Stomach (tissue), 4 donors: Measurements from ENCODE around the gene RBM23.

Source experiments
- POLR2A ChIP-seq, 4 donors: fragments of 450-650 bp; IDR thresholded peaks; one replicate each; pipeline ENCODE4 v1.6.1; 2016; ENCODE audit warnings: antibody characterized with exemption in 4 of 4, control low read depth in 2 of 4, mild to moderate bottlenecking in 1 of 4, moderate library complexity in 1 of 4
- POLR2AphosphoS5 ChIP-seq, 3 donors: sonication (generic); formaldehyde crosslinking; IDR thresholded peaks; one replicate each; pipeline ENCODE4 v1.6.1; 2016; ENCODE audit warnings: antibody characterized with exemption in 3 of 3
- TF ChIP-seq, protein P1 (sequence below), 7 experiments: fragments of 450-650 bp in 4 of 7; fragments of 200-600 bp in 3 of 7; sonication (generic) in 3 of 7; IDR thresholded peaks; one replicate each; pipeline ENCODE4 v1.5.1; 2016 to 2019; ENCODE audit warnings: antibody characterized with exemption in 7 of 7, control low read depth in 2 of 7, mild to moderate bottlenecking in 1 of 7

DNA sequence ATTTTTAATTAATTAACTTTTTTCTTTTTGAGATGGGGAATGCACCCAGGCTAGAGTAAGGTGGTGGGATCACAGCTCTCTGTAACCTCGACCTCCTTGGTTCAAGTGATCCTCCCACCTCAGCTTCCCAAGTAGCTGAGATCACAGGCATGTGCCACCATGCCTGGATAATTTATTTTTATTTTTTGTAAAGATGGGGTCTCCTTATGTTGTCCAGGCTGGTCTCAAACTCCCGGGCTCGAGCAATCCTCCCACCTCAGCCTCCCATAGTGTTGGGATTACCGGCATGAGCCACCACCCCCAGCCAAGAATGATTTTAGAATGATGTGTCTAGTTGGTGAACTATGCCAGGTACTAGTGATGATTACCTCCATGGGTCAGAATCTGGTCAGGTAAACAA, 54.0 kb downstream of the RBM23 start:
- TF ChIP-seq, protein P1, sequence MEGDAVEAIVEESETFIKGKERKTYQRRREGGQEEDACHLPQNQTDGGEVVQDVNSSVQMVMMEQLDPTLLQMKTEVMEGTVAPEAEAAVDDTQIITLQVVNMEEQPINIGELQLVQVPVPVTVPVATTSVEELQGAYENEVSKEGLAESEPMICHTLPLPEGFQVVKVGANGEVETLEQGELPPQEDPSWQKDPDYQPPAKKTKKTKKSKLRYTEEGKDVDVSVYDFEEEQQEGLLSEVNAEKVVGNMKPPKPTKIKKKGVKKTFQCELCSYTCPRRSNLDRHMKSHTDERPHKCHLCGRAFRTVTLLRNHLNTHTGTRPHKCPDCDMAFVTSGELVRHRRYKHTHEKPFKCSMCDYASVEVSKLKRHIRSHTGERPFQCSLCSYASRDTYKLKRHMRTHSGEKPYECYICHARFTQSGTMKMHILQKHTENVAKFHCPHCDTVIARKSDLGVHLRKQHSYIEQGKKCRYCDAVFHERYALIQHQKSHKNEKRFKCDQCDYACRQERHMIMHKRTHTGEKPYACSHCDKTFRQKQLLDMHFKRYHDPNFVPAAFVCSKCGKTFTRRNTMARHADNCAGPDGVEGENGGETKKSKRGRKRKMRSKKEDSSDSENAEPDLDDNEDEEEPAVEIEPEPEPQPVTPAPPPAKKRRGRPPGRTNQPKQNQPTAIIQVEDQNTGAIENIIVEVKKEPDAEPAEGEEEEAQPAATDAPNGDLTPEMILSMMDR (IDR thresholded peaks at IDR 0.05): no peak
- no peak for TF ChIP-seq POLR2A (IDR thresholded peaks at IDR 0.05)
- TF ChIP-seq POLR2AphosphoS5 (IDR thresholded peaks at IDR 0.05): no peak
